ENCODE measurements around the gene SNCA.

DNA sequence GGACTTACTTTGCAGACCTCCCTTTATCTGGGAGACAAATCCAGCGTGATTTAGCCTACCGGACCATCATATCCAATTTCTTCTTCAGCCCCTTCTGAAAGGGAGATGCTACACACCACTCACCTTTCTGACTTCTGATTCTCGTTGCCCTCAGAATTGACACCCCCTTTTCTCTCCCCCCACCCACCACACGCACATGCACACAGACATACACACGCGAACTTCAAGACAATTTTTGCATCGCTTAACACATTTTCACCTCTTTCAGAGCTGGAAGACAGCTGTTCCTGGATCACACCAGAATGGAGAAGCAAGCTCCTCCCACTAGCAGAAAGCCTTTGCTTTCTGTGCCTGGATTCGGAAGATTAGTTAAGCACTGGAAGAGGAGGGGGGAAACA, 1.0 kb upstream of the SNCA start:
- TF ChIP-seq, protein P1, sequence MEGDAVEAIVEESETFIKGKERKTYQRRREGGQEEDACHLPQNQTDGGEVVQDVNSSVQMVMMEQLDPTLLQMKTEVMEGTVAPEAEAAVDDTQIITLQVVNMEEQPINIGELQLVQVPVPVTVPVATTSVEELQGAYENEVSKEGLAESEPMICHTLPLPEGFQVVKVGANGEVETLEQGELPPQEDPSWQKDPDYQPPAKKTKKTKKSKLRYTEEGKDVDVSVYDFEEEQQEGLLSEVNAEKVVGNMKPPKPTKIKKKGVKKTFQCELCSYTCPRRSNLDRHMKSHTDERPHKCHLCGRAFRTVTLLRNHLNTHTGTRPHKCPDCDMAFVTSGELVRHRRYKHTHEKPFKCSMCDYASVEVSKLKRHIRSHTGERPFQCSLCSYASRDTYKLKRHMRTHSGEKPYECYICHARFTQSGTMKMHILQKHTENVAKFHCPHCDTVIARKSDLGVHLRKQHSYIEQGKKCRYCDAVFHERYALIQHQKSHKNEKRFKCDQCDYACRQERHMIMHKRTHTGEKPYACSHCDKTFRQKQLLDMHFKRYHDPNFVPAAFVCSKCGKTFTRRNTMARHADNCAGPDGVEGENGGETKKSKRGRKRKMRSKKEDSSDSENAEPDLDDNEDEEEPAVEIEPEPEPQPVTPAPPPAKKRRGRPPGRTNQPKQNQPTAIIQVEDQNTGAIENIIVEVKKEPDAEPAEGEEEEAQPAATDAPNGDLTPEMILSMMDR (IDR thresholded peaks at IDR 0.05), result no peak
- TF ChIP-seq POLR2A (IDR thresholded peaks at IDR 0.05), result no peak

All from esophagus squamous epithelium (tissue), 4 donors.